OCI-LY1 (cell line): ENCODE measurements around the gene VDR.

Experiments used
- EZH2 ChIP-seq: fragments of 200-600 bp; sonication (generic), shearing (Covaris generic); IDR thresholded peaks from 2 replicates; pipeline ENCODE4 v1.8.0; 2017; ENCODE audit warnings: borderline replicate concordance, mixed run types, mild to moderate bottlenecking, antibody characterized with exemption, low read length, moderate library complexity, mixed read lengths
- TF ChIP-seq, protein P1 (sequence below): fragments of 200-600 bp; sonication (generic), shearing (Covaris generic); IDR thresholded peaks from 2 replicates; pipeline ENCODE4 v1.5.1; 2017; ENCODE audit warnings: mild to moderate bottlenecking, antibody characterized with exemption, low read length, moderate library complexity, mixed read lengths

DNA sequence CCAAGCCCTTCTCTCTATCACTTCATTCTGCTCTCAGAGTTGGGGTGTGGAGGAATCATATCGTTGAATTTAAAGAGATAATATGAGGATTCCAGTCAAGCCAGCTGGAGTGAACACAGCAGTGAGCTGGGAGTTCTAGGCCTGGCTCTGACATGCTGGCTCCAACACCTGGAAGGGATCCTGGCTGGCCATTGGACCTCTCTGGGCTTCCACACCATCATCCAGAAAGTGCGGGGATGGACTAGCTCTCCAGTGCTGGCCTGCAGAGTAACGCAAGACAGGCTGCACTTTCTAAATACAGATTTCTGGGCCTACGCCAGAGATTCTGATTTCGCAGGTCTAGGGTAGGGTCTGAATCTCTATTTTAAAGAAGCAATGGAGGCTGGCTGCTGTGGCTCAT, 50.3 kb downstream of the VDR start:
- TF ChIP-seq, protein P1, sequence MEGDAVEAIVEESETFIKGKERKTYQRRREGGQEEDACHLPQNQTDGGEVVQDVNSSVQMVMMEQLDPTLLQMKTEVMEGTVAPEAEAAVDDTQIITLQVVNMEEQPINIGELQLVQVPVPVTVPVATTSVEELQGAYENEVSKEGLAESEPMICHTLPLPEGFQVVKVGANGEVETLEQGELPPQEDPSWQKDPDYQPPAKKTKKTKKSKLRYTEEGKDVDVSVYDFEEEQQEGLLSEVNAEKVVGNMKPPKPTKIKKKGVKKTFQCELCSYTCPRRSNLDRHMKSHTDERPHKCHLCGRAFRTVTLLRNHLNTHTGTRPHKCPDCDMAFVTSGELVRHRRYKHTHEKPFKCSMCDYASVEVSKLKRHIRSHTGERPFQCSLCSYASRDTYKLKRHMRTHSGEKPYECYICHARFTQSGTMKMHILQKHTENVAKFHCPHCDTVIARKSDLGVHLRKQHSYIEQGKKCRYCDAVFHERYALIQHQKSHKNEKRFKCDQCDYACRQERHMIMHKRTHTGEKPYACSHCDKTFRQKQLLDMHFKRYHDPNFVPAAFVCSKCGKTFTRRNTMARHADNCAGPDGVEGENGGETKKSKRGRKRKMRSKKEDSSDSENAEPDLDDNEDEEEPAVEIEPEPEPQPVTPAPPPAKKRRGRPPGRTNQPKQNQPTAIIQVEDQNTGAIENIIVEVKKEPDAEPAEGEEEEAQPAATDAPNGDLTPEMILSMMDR: no peak
- no peak for TF ChIP-seq EZH2
